Activated CD4-positive, alpha-beta T cell treated with anti-CD3 and anti-CD28 coated beads, Interleukin-2, Interleukin-4, amounts not matched to agents 100 ng/mL and 50 ng/mL, durations not matched to agents 16 hours and 8 hours (primary cell): ENCODE results near the gene SSB.
"Not testable (repeated sequence)": the region's sequence is repeated elsewhere in the genome, so short reads cannot be mapped to it uniquely, and the experiment has no call there.

ENCODE experiments used
- DNase-seq: peaks from one replicate; pipeline ENCODE4 v3.0.0-alpha.2; 2020; ENCODE audit warnings: low spot score

Gene SSB

DNA sequence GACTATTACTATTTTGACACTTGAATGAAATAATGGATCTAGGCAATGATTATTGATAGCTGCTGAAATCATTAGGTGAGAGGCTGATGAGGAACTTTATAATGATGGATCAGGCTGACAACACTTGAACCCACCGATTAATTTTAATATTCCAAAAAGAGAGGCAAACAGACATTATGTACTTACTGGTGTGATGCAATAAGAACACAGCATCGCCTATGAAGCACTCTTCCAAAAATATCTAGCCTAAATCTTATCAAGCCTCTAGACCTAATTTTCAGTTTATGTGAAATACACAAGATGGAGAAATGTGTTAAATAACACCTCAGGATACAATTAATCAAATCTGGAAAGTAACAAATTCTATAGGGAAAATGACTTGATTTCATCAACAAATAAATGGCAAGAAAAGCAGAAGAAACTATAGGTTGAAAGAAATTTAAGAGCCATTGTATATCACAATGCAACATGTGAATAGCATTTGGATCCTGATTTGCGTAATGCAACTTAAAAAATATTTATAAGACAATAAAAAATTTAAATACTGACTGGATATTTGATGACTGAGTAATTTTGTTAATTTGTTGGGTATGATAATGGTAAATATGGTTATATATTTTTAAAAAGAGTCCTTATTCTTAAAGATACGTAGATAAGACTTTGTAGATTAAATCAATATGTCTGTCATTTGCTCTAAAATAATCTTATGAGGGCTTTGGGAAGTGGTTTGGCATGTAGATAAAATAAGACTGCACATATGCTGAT, 17.2 kb upstream of the SSB start:
- DNase-seq, result no peak

DNA sequence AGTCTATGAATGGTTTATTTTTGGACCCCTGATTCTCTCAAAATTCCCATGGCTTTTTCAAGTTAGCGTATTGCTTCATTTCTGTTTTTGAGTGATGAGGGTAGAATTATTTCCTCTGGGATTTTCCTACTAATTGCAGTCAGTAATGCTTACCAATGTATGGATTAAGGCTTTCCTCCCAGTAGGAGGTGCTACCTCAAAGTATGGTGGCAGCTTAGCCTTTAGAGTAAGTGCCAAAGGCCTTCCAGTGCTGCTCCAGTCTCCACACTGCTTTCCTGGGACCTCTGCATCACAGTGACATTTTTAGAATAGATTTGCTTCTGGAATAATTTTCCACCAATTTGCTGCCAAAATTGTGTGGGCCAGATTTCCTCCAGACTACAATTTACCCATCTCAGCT, 16.2 kb upstream of the SSB start:
- no peak for DNase-seq

DNA sequence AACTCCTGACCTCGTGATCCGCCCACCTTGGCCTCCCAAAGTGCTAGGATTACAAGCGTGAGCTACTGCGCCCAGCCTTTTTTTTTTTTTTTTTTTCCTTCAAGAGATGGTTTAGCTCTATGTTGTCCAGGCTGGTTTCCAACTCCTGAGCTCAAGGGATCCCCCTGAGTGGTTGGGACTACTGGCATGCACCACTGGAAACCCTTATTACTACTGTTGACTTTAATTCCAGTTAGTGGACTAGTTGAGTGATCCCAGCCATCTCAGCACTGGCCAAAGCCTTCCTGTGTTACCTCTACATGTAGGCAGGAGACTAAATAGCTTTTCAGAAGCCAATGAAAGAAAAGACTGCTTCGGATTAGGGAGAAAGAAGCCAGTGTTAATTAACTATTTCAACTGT, 8.1 kb upstream of the SSB start:
- DNase-seq, result no peak

DNA sequence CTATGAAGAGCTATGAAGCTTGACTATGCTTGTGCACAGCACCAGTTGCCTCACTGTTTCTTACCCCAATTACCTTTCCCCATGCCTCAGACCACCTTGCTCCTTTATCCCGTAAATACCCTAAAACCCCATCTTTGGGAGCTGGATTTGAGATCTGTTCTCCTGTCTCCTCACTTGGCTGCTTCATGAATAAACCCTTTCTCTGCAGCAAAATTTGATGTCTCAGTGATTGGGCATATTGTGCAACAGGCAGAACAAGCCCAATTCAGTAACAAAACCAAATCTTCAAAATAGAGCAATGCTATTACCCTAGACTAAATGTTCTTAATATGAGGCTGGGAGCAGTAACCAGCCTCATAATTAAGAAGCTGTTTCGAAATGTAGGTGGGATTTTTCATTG, 3.5 kb upstream of the SSB start:
- DNase-seq, result no peak

DNA sequence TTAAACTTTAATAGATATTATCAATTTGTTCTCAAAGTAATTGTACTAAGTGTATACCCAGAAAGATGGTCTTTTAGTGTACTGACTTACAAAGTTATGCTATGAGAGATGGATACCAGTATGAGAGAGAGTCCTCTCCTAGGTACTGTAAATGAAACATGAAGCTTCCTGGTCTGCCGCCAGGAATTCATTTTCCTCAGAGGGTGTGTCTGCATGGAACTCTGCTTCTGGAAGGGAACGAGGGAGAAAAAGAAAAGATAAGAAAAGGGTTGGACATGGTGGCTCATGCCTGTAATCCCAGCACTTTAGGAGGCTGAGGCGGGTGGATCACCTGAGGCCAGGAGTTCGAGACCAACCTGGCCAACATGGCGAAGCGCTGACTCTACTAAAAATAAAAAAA, 2.2 kb upstream of the SSB start:
- no peak for DNase-seq

DNA sequence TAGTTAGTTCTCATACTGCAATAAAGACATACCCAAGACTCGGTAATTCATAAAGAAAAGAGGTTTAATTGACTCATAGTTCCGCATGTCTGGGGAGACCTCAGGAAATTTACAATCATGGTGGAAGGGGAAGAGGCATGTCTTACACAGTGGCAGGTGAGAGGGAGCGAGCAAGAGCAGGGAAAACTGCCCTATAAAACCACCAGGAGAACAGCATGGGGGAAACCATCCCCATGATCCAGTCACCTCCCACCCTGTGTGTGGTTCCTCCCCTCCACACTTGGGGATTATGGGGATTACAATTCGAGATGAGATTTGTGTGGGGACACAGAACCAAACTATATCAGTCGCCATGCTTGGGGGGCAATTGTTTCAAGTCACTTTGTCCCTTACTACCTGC, 1.1 kb upstream of the SSB start:
- DNase-seq, result no peak

DNA sequence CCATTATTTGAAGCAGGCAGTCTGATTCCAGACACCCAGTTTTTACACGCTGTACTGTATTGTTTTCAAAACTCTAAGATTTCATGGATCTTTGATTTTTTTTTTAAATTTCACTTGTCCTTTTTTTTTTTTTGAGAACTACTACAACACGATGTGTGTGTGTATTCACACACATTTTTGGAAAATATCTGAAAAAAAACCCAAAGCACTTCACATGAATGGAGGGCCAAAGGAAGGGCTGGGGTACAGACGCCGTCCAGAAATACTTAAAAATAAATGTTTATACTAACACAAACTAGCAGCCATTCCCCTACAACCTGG, 314 bp upstream of the SSB start:
- DNase-seq, result no peak

DNA sequence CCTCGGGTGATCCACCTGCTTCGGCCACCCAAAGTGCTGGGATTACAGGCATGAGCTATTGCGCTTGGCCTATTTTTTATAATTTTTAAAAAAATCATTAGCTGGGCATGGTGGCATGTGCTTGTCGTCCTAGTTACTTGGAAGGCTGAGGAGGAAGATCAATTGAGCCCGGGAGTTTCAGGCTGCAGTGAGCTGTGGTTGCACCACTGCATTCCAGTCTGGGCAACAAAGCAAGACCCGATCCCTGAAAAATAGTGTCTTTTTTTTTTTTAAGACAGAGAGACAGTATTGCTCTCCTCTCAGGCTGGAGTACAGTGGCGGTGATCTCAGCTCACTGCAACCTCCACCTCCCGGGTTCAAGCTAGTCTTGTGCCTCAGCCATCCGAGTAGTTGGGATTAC, 4.8 kb downstream of the SSB start:
- no peak for DNase-seq

DNA sequence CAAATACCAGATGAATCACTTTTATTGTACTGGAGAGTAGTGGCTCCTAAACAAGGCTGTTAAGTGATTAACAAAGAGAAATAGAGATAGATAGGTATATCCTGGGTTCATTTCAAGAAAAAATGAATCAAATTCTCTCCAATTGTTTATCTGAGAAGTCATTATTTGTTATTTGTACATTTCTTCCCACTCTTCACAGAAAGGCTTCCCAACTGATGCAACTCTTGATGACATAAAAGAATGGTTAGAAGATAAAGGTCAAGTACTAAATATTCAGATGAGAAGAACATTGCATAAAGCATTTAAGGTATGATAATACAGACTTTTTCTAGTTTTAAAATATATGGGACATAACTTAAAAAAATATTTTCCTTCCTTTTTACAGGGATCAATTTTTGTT, 7.9 kb downstream of the SSB start:
- no peak for DNase-seq

DNA sequence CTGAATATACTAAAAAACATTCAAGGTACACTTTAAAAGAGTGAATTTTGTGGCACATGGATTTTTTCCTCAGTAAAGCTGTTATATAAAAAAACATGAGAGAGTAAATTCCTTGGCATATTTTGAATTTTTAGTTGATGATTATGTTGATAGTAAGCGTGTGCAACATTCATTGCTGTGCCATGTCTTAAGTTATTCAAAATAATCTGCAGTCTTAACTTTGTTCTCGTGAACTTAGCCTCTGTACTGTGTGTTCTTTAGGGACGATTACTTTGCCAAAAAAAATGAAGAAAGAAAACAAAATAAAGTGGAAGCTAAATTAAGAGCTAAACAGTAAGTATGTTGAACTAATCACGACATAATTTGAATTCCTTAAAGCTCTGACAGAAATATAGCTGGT, 9.6 kb downstream of the SSB start:
- DNase-seq, result no peak

DNA sequence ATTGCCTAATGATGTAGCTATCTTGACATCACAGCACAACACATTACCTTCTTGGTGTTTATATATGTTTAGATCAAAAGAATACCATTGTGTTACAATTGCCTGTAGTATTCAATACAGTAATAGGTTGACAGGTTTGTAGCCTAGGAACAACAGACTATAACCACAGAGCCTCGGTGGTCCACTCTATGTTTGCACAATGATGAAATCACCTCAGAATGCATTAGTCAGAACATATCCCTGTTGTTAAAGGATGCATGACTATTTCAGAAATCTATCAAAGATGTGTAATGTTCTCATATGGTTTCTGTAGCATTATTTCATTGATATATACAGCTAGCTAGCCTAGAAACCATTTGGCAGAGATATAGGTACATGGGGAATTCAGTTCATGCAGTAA, 17.2 kb downstream of the SSB start:
- DNase-seq, result no peak

DNA sequence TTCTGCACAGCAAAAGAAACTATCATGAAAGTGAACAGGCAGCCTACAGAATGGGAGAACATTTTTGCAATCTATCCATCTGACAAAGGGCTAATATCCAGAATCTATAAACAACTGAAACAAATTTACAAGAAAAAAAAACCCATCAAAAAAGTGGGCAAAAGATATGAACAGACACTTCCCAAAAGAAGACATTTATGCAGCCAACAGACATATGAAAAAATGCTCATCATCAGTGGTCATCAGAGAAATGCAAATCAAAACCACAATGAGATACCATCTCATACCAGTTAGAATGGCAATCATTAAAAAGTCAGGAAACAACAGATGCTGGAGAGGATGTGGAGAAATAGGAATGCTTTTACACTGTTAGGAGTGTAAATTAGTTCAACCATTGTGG, 18.3 kb downstream of the SSB start:
- not testable (repeated sequence) for DNase-seq

DNA sequence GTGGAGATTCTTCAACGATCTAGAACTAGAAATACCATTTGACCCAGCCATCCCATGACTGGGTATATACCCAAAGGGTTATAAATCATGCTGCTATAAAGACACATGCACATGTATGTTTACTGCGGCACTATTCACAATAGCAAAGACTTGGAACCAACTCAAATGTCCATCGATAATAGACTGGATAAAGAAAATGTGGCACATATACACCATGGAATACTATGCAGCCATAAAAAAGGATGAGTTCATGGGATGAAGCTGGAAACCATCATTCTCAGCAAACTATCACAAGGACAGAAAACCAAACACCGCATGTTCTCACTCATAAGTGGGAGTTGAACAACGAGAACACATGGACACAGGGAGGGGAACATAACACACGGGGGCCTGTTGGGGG, 18.7 kb downstream of the SSB start:
- not testable (repeated sequence) for DNase-seq

DNA sequence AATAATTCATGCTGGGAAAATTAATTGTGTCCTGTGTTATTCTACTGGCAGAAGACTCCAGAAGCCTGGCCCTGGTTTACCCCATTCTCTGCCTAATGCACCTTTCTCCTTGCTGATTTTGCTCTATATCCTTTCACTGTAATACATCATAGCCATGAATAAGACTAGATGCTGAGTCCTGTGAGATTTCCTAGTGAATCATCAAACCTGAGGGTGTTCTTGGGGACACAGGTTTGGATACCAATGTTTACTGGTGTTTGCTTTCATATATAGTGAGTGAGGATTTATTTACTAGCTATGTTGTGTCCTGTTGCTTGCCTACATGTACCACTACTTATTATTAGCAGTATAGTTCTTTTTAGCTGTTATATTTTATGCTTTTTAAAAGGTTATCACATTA, 19.6 kb downstream of the SSB start:
- DNase-seq, result no peak

DNA sequence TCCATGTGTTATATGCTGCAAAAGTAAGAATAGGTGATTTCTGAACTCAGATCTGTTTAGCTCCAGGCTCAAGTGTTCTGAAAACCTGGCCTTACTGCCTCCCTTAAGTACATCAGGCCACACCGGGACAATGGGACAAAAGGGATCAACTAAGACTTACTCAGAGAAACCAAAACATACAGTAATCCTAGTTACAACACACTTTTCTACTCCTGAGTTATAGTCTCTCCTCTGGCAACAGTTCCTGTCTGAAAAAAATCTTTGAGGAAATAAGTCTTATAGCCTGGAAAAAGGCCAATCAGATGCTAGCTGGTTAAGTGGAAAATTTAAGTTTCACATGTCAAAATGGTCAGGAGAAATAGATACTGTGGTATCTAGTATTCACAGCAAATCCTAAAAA, 20.4 kb downstream of the SSB start:
- DNase-seq, result no peak

DNA sequence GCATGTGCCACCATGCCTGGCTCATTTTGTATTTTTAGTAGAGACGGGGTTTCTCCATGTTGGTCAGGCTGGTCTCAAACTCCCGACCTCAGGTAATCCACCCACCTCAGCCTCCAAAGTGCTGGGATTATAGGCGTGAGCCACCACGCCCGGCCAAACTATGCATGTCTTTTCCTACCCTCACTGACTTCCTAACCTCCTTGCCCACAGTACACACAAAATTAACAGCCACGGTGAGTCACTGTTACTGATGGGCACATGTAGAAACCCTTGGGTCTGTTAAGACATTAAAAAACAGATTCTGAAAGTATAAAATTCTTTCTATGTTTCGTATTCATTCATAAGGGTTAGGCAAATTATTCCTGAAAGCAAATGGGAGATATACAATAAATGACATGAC, 21.4 kb downstream of the SSB start:
- DNase-seq, result peak; percentile 28

DNA sequence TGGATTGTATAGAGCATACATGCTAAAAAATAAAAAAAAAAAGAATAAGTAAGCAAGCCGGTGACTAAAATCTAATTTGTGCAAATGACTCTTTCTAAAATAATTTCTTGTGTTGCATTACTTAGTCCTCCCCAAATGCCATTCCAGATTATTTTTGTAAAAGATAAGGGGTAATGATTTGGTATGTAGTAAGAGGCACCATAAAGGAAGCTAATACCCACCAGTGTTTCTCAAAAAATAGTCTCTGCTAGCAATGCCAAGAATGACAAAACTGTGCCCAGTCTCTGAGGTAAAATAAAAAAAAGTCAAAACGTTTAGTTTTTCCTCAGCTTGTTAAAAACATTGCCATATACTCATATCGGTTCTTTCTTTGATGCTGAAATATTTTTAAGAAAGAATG, 23.4 kb downstream of the SSB start:
- DNase-seq, result no peak

DNA sequence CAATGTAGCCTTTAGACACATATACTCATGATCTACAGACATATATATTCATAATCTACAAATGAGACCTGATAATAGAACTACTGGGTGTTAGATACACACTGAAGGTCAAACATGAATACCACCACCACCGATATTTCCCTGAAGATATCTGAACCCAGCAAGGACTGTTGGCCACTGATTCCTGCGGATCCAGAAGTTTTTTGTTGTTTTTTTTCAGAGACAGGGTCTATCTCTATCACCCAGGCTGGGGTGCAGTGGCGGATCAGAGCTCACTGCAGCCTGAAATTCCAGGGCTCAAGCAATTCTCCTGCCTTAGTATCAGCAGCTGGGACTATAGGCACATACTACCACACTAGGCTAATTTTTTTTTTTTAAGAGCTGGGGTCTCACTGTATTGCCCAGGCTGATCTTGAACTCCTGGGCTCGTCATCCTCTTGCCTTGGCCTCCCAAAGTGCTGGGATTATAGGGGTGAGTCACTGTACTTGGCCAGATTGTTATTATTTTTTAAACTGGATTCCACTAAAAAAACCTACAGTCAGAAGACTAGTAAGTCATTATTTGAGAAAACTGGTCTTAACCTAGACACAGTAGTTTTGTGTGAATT, 24.2 kb downstream of the SSB start:
- no peak for DNase-seq

DNA sequence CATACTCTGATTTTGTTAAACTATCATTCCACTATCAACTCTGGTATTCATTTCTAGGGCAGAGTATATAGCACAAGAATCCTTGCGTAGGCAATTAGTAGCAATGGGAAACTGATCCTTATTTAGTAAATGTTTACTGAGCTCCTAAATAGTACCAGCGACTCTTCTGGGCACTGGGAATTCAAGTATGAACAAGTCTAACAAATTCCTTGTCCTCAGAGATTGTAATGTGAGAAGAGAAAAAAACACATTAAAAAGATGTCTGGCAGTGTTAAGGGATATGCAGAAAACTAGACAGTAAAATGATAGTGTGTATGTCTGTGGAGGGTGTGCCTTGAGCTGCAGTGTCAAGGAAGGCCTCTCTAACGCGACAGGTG, 25.3 kb downstream of the SSB start:
- no peak for DNase-seq

DNA sequence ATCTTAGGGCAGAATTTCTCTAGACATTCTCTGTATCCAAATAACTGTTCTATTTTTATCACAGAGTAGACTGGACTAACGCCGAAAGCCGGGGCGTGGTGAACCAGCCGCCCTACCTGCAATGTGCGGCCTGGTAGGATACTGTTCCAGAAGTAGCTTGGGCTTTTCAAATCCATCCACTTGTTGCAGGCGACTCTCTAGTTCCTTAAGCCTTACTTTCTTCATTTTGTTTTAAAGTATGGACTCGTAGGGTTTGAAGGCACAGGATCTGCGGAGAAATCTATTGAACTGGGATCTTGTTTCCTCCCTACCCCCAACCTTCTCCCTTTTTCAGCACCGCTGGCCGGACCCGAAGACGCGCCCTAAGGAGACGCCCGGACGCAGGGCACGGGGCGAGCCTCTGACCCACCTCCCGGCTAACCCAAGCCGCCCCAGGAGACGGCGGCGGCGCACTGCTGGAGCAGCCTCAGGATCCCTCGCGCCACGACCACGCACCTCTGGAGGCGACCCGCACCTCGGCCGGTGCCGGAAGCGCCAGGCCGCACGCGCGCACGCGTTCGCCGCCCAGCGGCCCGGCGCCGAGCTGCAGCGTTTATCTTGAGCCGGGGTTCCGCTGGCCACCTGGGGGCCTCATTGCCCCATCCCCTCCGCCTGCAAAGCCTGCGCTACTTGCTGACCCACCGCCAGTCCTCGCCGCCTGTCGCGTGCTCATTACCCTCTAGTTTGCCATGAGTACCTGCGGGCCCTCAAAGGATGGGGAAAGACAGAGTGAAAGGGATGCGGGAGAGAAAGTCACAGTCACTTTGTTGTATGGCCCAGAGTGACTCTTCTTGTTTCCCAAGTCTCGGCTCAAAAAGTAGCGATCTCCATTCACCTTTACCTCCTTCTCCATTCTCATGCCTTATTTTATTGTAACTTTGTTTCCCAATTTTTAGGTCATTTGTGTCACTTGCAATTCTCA, 26.0 kb downstream of the SSB start, which contains the start of gene METTL5:
TSS of gene METTL5 (minus strand) at position 533 of the 961 bp plus-strand sequence. CDS start at position 225, 308 bp downstream.
- DNase-seq, result peak; percentile 85

DNA sequence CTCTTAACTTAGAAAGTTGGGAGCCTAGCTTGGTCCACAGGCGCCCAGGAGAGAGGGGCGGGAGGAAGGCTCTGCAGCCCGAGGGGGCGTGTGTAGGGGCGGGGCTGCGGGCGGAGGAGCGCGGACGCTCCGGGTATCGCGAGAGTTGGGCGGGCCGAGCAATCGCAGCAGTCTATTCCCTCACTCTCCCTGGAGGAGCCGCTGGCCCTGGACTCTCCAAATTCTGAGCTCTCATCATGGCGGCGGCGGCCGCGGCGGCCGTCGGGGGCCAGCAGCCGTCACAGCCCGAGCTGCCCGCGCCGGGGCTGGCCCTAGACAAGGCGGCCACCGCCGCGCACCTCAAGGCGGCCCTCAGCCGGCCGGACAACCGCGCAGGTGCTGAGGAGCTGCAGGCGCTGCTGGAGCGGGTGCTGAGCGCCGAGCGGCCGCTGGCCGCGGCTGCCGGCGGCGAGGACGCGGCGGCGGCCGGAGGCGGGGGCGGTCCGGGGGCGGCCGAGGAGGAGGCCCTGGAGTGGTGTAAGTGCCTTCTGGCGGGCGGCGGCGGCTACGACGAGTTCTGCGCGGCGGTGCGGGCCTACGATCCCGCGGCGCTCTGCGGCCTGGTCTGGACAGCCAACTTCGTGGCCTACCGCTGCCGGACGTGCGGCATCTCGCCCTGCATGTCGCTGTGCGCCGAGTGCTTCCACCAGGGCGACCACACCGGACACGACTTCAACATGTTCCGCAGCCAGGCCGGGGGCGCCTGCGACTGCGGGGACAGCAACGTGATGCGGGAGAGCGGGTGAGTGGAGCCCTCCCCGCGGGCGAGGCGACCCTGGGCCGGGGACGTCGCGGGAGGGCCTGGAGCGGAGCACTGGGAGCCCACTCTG, 28.8 kb downstream of the SSB start, which contains the start of gene UBR3:
TSS of gene UBR3 (plus strand) at position 183 of the 869 bp plus-strand sequence. CDS start at position 237, 54 bp downstream.
- peak; percentile 93 for DNase-seq
